Mammary epithelial cell (primary cell): ENCODE measurements around the gene SHCBP1L.

Source experiments
- EZH2 ChIP-seq: IDR thresholded peaks from 2 replicates; pipeline ENCODE4 v1.6.1; 2012; ENCODE audit warnings: low read length, inconsistent platforms, borderline replicate concordance
- TF ChIP-seq, protein P1 (sequence below), 2 donors: IDR thresholded peaks in 1 of 2; conservative IDR thresholded peaks in 1 of 2; 2 replicates each; pipeline ENCODE4 v1.5.1; 2011 to 2012; ENCODE audit warnings: inconsistent platforms in 2 of 2, low read length in 2 of 2, mild to moderate bottlenecking in 2 of 2, control low read depth in 1 of 2, low read depth in 1 of 2; ENCODE audit not compliant: insufficient read depth in 1 of 2; ENCODE audit errors: extremely low read depth in 1 of 2

DNA sequence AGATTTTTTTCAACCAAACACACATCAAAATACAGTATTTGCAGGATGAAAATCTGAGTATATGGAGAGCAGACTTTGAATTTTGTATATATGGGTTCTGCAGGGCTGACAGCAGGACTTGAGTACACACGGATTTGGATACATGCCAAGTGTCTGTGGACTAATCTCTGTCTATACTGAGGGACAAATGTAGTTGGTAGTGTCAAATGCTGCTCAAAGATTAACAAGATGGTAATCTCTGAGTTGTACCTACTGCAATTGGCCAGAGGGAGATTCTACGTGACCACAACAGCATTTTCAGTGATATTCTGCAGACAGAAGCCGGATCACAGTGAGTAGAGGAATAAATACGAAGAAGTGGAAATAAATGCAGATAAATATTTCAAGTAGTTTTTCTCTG is 43.4 kb downstream of the SHCBP1L start:
- TF ChIP-seq, protein P1, sequence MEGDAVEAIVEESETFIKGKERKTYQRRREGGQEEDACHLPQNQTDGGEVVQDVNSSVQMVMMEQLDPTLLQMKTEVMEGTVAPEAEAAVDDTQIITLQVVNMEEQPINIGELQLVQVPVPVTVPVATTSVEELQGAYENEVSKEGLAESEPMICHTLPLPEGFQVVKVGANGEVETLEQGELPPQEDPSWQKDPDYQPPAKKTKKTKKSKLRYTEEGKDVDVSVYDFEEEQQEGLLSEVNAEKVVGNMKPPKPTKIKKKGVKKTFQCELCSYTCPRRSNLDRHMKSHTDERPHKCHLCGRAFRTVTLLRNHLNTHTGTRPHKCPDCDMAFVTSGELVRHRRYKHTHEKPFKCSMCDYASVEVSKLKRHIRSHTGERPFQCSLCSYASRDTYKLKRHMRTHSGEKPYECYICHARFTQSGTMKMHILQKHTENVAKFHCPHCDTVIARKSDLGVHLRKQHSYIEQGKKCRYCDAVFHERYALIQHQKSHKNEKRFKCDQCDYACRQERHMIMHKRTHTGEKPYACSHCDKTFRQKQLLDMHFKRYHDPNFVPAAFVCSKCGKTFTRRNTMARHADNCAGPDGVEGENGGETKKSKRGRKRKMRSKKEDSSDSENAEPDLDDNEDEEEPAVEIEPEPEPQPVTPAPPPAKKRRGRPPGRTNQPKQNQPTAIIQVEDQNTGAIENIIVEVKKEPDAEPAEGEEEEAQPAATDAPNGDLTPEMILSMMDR (conservative IDR thresholded peaks at IDR 0.05 in 1 of 2, IDR thresholded peaks at IDR 0.05 in 1 of 2; ENCODE audit: extremely low read depth in 1 of 2, insufficient read depth in 1 of 2, low read depth in 1 of 2, low read length in 2 of 2), result no peak
- TF ChIP-seq EZH2, result no peak
